H9 (cell line): ENCODE measurements around the gene LRR1. TPM values are rescaled to one million over a fixed set of nuclear protein-coding genes. Genes with fewer than 3 reads are reported as not detected.

Source experiments
- DNase-seq: peaks from one replicate; pipeline ENCODE4 v3.0.0-alpha.2; 2017
- H2AFZ ChIP-seq: one replicate; pipeline ENCODE4 v1.6.1; 2013; ENCODE audit warnings: mild to moderate bottlenecking, low read length, control low read depth, moderate library complexity
- H2AK5ac ChIP-seq: 2 replicates; pipeline ENCODE4 v1.6.1; 2013; ENCODE audit warnings: low read length, control low read depth, mixed read lengths; ENCODE audit not compliant: insufficient read length
- H2BK120ac ChIP-seq: one replicate; pipeline ENCODE4 v1.6.1; 2013; ENCODE audit warnings: low read depth, mild to moderate bottlenecking, low read length, control low read depth, inconsistent platforms; ENCODE audit not compliant: poor library complexity, severe bottlenecking
- H2BK12ac ChIP-seq: 2 replicates; pipeline ENCODE4 v1.6.1; 2013; ENCODE audit warnings: low read length, control low read depth, mixed read lengths, low read depth; ENCODE audit not compliant: insufficient read length
- H2BK15ac ChIP-seq: 2 replicates; pipeline ENCODE4 v1.6.1; 2013; ENCODE audit warnings: low read depth, low read length, control low read depth
- H2BK20ac ChIP-seq: one replicate; pipeline ENCODE4 v1.6.1; 2013; ENCODE audit warnings: low read depth, mild to moderate bottlenecking, low read length, control low read depth, inconsistent platforms; ENCODE audit not compliant: poor library complexity, severe bottlenecking
- H2BK5ac ChIP-seq: 2 replicates; pipeline ENCODE4 v1.6.1; 2013; ENCODE audit warnings: low read length, control low read depth, mixed read lengths; ENCODE audit not compliant: insufficient read length
- H3K14ac ChIP-seq: 2 replicates; pipeline ENCODE4 v1.6.1; 2013; ENCODE audit warnings: low read length, control low read depth; ENCODE audit not compliant: insufficient read depth
- H3K18ac ChIP-seq: 2 replicates; pipeline ENCODE4 v1.6.1; 2013; ENCODE audit warnings: low read depth, mild to moderate bottlenecking, mixed read lengths, low read length, control low read depth; ENCODE audit not compliant: insufficient read length
- H3K23ac ChIP-seq: 2 replicates; pipeline ENCODE4 v1.6.1; 2013; ENCODE audit warnings: low read length, control low read depth, mixed read lengths, low read depth; ENCODE audit not compliant: insufficient read length
- H3K23me2 ChIP-seq: 2 replicates; pipeline ENCODE4 v1.6.1; 2013; ENCODE audit warnings: low read depth, mild to moderate bottlenecking, mixed read lengths, low read length, control low read depth; ENCODE audit not compliant: insufficient read length, poor library complexity, severe bottlenecking
- H3K27ac ChIP-seq: 2 replicates; pipeline ENCODE4 v1.5.1; 2013; ENCODE audit warnings: low read length, control low read depth, mixed read lengths, low read depth; ENCODE audit not compliant: insufficient read length
- H3K27me3 ChIP-seq: 2 replicates; pipeline ENCODE4 v1.6.1; 2013; ENCODE audit warnings: low read length, control low read depth, inconsistent platforms; ENCODE audit not compliant: insufficient read depth
- H3K4ac ChIP-seq: 2 replicates; pipeline ENCODE4 v1.6.1; 2013; ENCODE audit warnings: low read depth, mild to moderate bottlenecking, control low read depth, inconsistent platforms, low read length, moderate library complexity
- H3K4me1 ChIP-seq: 2 replicates; pipeline ENCODE4 v1.6.1; 2013; ENCODE audit warnings: low read length, control low read depth, inconsistent platforms; ENCODE audit not compliant: insufficient read depth
- H3K4me2 ChIP-seq: 2 replicates; pipeline ENCODE4 v1.6.1; 2013; ENCODE audit warnings: low read length, control low read depth, mixed read lengths; ENCODE audit not compliant: insufficient read length, insufficient read depth
- H3K56ac ChIP-seq: 2 replicates; pipeline ENCODE4 v1.6.1; 2013; ENCODE audit warnings: low read depth, mild to moderate bottlenecking, mixed read lengths, low read length, control low read depth; ENCODE audit not compliant: insufficient read length
- H3K79me1 ChIP-seq: 2 replicates; pipeline ENCODE4 v1.6.1; 2013; ENCODE audit warnings: low read depth, mild to moderate bottlenecking, moderate library complexity, low read length, control low read depth, inconsistent platforms; ENCODE audit not compliant: insufficient read depth, poor library complexity, severe bottlenecking
- H3K79me2 ChIP-seq: 2 replicates; pipeline ENCODE4 v1.6.1; 2013; ENCODE audit warnings: low read length, control low read depth, inconsistent platforms; ENCODE audit not compliant: insufficient read depth
- H3K9ac ChIP-seq: 2 replicates; pipeline ENCODE4 v1.6.1; 2013; ENCODE audit warnings: low read length, control low read depth, mixed read lengths; ENCODE audit not compliant: insufficient read length; ENCODE audit errors: extremely low read depth
- H3K9me3 ChIP-seq: one replicate; pipeline ENCODE4 v1.6.1; 2013; ENCODE audit warnings: low read depth, low read length, inconsistent platforms; ENCODE audit not compliant: control insufficient read depth
- H3T11ph ChIP-seq: one replicate; pipeline ENCODE4 v1.6.1; 2013; ENCODE audit warnings: mild to moderate bottlenecking, low read length, control low read depth, inconsistent platforms
- H4K20me1 ChIP-seq: one replicate; pipeline ENCODE4 v1.6.1; 2013; ENCODE audit not compliant: control insufficient read depth, insufficient read length, insufficient read depth
- H4K5ac ChIP-seq: 2 replicates; pipeline ENCODE4 v1.6.1; 2013; ENCODE audit warnings: low read depth, mild to moderate bottlenecking, mixed read lengths, low read length, control low read depth; ENCODE audit not compliant: insufficient read length
- H4K8ac ChIP-seq: replicated peaks from 2 replicates; pipeline ENCODE4 v1.6.1; 2013; ENCODE audit warnings: low read length, control low read depth, mixed read lengths, low read depth; ENCODE audit not compliant: insufficient read length
- H4K91ac ChIP-seq: 2 replicates; pipeline ENCODE4 v1.6.1; 2013; ENCODE audit warnings: low read depth, mild to moderate bottlenecking, moderate library complexity, mixed read lengths, low read length, control low read depth; ENCODE audit not compliant: insufficient read length
- H3K27ac Mint-ChIP-seq, 3 experiments: 2 replicates in 2 of 3; 3 replicates in 1 of 3; pipeline ENCODE4 v1.8.0; 2020 to 2021; ENCODE audit warnings: mixed read lengths in 3 of 3, mild to moderate bottlenecking in 1 of 3, moderate library complexity in 1 of 3
- H3K27me3 Mint-ChIP-seq: 2 replicates; pipeline ENCODE4 v1.8.0; 2021; ENCODE audit warnings: low read depth, mild to moderate bottlenecking, moderate library complexity, mixed read lengths
- H3K36me3 Mint-ChIP-seq, 3 experiments: 2 replicates in 2 of 3; 3 replicates in 1 of 3; pipeline ENCODE4 v1.8.0; 2020 to 2021; ENCODE audit warnings: low read depth in 3 of 3, mixed read lengths in 3 of 3; ENCODE audit not compliant: insufficient read depth in 1 of 3
- H3K4me1 Mint-ChIP-seq, 2 experiments: 2 replicates each; pipeline ENCODE4 v1.8.0; 2020; ENCODE audit warnings: mixed read lengths in 2 of 2
- H3K4me3 Mint-ChIP-seq, 2 experiments: 2 replicates in 1 of 2; 3 replicates in 1 of 2; pipeline ENCODE4 v1.8.0; 2020 to 2021; ENCODE audit warnings: mild to moderate bottlenecking in 2 of 2, mixed read lengths in 2 of 2, moderate library complexity in 1 of 2
- H3K9me3 Mint-ChIP-seq, 2 experiments: 2 replicates in 1 of 2; 3 replicates in 1 of 2; pipeline ENCODE4 v1.8.0; 2020; ENCODE audit warnings: mild to moderate bottlenecking in 2 of 2, mixed read lengths in 2 of 2, moderate library complexity in 1 of 2
- WGBS: extraction: QIAGEN DNeasy Blood & Tissue Kit; methylation state at CpG from one replicate; pipeline ENCODE4 v1.1.7; 2013; ENCODE audit warnings: missing lambda C conversion rate, low lambda C conversion rate, mixed read lengths; ENCODE audit not compliant: insufficient read length; ENCODE audit errors: extremely low coverage; 5-methylcytosine and 5-hydroxymethylcytosine counted together
- total RNA-seq: library from RNA; stranded (reverse); gene quantifications from 2 replicates; pipeline ENCODE4 v1.2.1, GENCODE V29; 2021
- TF ChIP-seq, protein P1 (sequence below): fragments of 200-600 bp; sonication (generic); conservative IDR thresholded peaks from 3 replicates; pipeline ENCODE4 v1.8.0; 2021; ENCODE audit warnings: antibody characterized with exemption, mild to moderate bottlenecking

The LRR1 gene
- total RNA-seq, 1 experiment from 2014 or later = 38.6 TPM

DNA sequence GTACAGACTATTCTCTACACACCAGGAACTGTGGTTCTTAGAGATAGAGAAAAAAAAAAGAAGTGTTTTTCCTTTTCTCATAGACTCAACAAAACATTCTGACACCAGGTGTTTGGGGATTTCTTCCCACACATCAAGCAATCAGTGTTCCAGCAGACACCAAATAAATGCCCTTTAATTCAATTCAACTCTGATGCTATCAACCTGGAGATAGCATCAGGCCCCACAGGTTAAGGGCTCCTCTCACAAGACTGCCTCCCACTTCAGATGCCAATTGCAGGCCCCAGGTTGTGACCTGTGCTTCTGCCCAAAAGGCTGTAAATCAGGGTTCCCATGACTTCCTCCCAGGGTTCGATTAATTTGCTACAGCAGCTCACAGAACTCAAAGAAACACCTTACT lies 49.3 kb upstream of the LRR1 start:
- Histone ChIP-seq H3K23me2 (no peaks in the 10 kb centered on the region), H4K5ac (no peak overlapping the region), H3K4me1 (peaks cover 6% of the 10 kb centered on the region; the same call in 1 of the 2 replicates), H4K20me1 (no peaks in the 10 kb centered on the region), H3K9ac (no peak overlapping the region), H2BK120ac (no peak overlapping the region), H3K27me3 (no peaks in the 10 kb centered on the region), H4K8ac (no peak overlapping the region), H4K91ac (no peak overlapping the region), H3K27ac (no peak overlapping the region), H3K23ac (no peak overlapping the region), H2BK20ac (no peak overlapping the region), H3K18ac (no peak overlapping the region), H3K4ac (no peak overlapping the region), H2AFZ (no peak overlapping the region), H3K14ac (no peak overlapping the region), H3K9me3 (no peaks in the 10 kb centered on the region), H3K79me1 (no peaks in the 10 kb centered on the region), H3T11ph (no peak overlapping the region), H2BK12ac (peak overlapping the region; percentile 65), H2BK5ac (no peak overlapping the region), H2BK15ac (no peak overlapping the region), H3K4me2 (peak overlapping the region; percentile 34), H2AK5ac (no peak overlapping the region), H3K56ac (no peak overlapping the region), H3K79me2 (no peaks in the 10 kb centered on the region)
- Mint-ChIP-seq H3K27me3 (no peaks in the 10 kb centered on the region; the same call in none of the 2 replicates), H3K4me1 (peaks cover 42 to 53% of the 10 kb centered on the region in 2 experiments), H3K9me3 (peaks cover 15 to 16% of the 10 kb centered on the region in 2 experiments; a peak in 3 of 5 replicates), H3K27ac (peak overlapping the region in 1 of 3 experiments; percentile 4; a peak in 2 of 7 replicates), H3K4me3 (0 out of 5 replicates have a peak overlapping the region, but pooled peaks of 1 of the 2 experiments have one; percentile 7), H3K36me3 (peaks cover 0 to 30% (median 13%) of the 10 kb centered on the region in 3 experiments; a peak in 5 of 7 replicates)
- TF ChIP-seq, protein P1, sequence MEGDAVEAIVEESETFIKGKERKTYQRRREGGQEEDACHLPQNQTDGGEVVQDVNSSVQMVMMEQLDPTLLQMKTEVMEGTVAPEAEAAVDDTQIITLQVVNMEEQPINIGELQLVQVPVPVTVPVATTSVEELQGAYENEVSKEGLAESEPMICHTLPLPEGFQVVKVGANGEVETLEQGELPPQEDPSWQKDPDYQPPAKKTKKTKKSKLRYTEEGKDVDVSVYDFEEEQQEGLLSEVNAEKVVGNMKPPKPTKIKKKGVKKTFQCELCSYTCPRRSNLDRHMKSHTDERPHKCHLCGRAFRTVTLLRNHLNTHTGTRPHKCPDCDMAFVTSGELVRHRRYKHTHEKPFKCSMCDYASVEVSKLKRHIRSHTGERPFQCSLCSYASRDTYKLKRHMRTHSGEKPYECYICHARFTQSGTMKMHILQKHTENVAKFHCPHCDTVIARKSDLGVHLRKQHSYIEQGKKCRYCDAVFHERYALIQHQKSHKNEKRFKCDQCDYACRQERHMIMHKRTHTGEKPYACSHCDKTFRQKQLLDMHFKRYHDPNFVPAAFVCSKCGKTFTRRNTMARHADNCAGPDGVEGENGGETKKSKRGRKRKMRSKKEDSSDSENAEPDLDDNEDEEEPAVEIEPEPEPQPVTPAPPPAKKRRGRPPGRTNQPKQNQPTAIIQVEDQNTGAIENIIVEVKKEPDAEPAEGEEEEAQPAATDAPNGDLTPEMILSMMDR = no peak
- no peak for DNase-seq
- WGBS = no CpG with 5 or more reads among the region's 1 CpG
